ENCODE results near the gene NTSR1.

NTSR1 gene

GRCh38 chr20:62760856-62761758, 52.5 kb downstream of the NTSR1 start:
- DNase-seq, result no peak

GRCh38 chr20:62761759-62762131, 53.1 kb downstream of the NTSR1 start:
- no peak for DNase-seq

DNA sequence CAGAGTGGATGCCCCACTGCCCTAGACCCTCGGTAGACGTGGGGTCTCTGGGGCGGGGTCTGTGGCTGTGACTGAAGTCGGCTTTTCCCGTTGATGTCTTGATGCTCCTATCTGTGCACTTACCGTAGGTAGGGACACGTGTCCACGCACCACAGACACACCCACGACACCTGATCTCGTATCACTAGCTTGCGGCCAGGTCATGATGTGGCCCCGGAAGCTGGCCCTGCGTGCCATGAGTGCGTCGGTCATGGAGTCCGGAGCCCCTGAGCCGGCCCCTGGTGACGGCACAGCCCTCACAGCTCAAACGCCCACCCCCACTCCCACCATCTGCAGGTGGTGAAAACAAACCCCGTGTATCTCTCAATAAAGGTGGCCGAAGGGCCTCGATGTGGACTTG, 53.7 kb downstream of the NTSR1 start:
- DNase-seq, result no peak

- DNase-seq, result no peak
Measured at GRCh38 chr20:62762801-62763368, 54.2 kb downstream of the NTSR1 start.

DNA sequence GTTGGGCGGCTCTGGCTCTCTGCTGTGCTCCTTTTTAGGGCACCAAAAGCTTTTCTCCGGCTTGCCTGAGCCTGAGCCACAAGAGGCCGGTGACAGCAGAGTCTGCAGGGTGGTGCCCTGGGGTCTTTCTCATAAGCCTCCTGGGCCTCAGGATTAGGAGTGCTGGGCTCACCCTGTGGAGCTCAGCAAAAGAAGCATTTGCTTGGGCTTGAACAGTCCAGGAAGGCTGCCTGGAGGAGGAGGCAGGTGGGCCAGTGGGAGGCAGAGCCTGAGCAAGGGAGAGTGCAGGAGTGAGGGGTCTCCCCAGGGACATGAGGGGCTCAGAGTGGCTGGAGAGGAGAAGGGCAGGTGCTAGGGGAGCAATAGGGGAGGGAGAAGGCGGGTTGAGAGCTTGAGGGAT, 54.8 kb downstream of the NTSR1 start:
- DNase-seq, result no peak

DNA sequence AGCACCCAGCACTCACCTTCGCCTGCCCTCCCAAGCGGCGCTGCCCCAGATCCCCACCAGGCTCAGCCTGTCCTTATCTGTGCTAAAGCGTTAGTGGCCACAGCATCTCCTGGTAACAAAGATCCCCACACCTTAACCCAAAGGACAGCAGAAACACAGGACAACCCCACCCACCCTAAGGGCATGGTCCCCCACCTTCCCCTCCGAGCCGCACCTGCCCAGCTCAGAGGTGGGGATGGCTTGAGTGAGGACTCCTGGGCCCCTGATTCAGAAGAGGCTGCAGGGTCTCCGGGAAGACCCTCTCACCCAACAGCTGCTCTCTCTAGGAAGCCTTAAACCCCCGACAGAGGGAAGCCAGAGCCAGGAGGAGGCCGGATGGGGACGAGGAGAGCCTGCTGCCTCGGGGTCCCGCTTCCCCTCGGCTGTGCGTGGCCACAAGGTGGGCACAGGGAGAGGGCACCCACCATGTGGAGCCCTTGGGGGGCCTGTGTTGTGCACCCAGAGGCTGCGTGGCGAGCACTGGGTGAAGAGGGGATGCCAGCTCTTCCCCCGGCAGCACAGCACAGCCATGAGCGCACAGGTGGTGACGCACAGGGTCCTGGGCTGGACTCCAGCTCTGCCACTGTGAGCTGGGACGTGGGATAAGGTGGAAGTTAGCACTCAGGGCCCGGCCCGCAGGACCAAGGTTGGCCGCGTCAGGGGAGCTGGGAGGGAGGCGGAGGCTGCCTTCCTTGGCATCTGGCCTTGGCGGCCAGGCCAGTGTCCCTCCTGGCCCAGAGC, 55.7 kb downstream of the NTSR1 start:
- DNase-seq, result no peak

- no peak for DNase-seq
Measured at GRCh38 chr20:62765021-62765420, 56.4 kb downstream of the NTSR1 start.

DNA sequence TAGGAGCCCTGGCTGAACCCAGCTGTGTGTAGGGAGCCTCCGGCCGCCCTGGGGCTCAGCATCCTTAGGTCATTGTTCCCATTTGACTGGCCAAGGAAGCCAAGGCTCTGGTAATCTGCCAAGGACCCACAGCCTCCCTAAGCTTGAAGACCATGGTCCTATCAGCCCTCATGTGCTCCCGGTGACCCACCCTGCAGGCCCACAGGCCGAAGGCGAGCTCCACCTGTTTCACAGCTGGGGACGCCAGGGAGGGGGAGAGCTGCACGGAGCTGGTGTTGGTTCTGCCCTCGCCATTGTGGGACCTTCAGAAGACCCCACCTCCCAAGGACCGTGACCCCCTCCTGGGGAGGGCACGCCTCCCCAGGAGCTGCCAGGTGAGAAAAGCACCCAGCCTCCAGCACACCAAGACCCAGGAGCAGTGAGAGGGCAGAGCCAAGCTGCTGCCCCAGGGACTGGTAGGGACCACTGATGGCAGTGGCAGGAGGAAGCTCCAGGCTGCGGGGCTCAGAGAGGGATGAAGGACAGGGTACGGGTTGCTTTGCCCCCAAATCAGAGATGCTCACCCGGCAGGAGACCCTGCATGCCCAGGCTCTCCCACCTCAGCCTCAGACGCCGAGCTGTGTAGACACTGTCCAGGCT, 56.9 kb downstream of the NTSR1 start:
- DNase-seq, result no peak

DNA sequence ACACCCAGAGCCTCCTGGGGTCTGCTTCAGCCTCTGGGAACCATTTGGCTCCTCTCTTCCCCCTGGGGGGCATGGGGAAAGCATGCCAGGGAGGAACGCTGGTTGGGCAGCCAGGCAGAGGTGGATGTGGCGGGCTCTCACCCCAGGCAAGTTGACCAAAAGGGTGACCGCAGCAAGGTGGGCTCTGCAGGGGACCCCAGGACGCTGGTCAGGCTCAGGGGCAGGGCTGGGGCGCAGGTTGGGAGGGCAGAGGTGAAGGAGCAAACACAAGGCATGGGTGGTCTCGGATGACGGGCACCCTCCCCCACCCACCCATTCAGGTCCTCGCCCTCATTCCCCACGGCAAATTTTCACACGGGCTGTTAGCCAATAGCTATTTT, 57.4 kb downstream of the NTSR1 start:
- no peak for DNase-seq

GRCh38 chr20:62766716-62767115, 58.1 kb downstream of the NTSR1 start:
- DNase-seq, result peak; percentile 46

- no peak for DNase-seq
Measured at GRCh38 chr20:62768234-62768546, 59.6 kb downstream of the NTSR1 start.

GRCh38 chr20:62768551-62769287, 60.1 kb downstream of the NTSR1 start:
- peak; percentile 53 for DNase-seq

DNA sequence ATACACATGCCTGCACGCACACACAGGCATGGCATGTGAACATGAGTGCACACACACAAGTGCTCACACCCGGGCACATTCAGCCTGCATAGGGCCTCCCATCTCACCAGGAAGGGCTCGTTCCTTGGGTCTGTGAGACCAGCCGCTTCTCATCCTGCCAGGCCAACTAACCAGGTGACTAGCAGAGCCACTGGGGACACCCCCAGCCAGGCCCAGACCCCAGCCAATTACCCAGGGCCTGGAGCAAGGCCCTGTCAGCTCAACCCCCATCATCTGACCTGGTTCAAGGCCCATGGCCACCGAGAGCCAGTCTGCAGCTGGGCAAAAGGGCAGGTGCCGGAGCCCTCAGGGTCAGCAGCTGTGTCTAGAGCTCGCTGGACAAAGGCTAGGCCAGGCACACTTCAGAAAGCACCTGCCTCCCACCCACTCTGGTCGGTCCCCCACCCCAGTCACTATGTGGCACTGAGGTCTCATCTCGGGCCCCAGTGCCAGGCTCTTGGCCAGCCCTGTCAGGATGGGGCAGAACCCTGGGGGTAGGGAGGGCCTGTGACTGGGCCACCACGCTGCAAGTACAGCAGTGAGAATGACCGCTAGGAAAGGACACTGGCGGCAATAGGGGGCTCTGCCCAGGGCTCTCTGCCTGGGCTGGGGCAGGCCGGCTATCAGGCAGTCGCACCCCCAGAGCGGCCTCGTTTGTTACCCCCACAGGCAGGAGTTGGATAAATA, 60.9 kb downstream of the NTSR1 start:
- DNase-seq, result no peak

DNA sequence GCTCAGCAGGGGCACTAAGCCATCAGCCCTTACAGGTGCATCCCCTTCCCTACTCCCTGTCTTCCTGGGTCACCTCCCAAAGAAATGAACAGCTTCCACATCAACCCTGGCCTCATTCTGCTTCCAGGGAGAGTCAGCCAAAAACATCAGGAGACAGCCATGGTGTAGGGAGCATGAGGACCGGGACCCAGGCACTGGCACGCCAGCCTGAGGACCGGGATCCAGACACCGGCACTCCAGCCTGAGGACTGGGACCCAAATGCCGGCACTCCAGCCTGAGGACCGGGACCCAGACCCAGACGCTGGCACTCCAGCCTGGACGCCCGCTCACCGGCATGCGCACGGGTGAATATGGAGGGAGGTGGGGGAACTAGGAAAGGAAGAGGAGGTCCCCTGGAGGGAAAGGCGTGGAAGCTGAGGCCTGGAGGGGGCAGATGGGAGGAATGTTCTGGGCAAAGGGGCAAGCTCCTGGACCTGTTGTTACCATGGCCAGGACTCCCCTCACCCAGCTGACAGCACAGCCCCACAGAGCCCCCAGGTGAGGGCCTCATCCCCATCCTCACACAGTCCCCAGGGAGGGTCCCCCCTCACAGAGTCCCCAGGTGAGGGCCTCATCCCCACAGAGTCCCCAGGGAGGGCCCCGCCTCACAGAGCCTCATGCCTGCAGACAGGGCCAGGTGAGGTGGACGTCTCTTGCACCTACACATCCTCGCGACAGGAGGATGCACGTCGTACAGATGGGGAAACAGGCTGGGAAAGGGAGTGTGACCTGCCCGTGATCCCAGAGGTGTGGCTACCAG, 61.7 kb downstream of the NTSR1 start:
- DNase-seq, result no peak

DNA sequence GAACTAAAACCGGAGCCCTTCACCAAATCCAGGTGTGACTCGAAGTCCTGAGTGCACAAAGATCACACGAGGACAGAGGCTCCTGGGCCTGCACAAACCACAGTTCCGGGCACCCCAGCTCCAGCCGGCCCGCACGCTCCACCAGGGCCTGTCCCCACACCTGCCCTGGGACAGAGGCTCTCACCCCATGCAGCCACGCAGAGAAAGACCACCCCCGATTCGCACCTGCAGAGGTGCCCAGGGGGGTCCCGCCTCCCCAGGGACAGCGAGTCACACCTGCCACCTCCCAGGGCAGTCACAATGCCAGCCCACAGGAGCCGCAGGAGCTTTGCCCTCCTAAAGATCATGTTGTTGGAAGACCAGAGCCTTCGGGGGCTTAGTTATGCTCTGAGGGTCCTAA, 62.3 kb downstream of the NTSR1 start:
- DNase-seq, result no peak

DNA sequence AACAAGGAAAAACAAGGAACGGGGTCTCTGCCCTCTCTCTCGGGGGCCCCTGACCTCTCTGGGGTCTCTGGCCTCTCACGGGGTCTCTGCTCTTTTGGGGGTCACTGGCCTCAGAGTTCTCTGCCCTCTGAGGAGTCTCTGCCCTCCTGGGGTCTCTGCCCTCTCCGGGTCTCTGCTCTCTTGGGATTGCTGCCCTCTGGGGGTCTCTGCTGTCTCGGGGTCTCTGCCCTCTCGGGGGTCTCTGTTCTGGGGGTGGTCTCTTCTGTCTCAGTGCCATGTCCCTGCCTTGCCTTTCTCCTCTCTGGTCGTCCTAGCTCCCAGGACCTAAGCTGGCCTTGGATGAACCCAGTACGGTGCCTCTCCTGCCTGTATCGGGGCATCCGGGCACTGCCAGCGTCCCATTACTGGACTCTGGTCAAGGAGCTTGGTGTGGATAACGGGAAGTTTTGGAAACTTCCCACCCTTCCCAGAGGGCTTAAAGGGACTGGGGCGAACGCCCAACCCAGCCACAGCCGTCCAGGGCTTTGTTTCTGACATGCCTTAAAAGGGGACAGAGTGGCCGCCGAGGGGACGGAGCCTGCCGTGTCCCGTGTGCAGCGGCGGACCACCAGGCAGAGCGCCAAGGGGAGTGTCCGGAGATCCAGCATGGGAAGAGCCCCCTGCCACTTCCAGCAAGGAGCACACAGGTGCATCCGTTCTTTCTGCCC, 62.9 kb downstream of the NTSR1 start:
- DNase-seq, result no peak

- DNase-seq, result no peak
Measured at GRCh38 chr20:62772103-62772611, 63.5 kb downstream of the NTSR1 start.

GRCh38 chr20:62772619-62772989, 64.0 kb downstream of the NTSR1 start:
- DNase-seq, result no peak

DNA sequence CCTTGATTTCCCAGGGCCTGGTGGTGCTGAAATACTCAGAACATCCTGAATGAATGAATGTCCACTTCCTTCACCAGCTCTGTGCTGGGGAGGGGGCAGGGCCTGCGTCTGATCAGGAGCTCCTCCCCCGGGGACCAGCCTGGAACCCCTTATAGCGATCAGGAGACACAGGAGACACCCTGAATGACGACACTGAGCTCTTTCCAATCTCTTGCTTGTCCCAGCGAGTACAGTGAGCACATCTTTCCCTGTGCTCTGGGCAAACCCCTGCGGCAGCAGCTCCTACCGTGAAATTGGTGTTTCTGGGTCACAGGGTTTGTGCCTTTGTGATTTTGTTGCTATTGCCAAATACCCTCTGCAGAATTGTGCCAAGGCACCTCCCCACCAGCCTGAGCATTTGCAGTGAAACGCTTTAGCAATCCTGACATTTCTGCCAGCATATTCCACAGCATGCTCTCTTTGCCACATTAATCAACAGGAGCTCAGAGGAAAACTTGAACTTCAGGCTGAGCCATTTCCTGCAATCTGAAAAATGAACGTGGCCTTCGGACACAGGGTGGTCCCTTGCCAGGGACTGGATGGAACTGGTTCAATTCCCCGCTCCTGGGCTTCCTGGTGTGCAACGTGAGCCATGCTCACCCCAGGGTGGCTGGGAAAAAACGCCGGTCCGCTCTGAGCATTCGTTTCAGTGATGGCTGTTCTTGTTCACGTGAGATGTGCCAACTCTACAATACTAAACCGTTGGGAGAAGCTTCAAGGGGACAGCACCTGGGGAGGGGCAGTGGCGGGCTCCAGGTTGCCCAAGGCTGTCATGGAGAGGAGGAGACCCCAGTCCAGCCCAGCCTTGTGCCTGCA, 64.6 kb downstream of the NTSR1 start:
- peak; percentile 26 for DNase-seq

Measured in NCI-H69 (cell line).